ENCODE results near the gene PCSK2.
"Not testable (repeated sequence)": the region's sequence is repeated elsewhere in the genome, so short reads cannot be mapped to it uniquely, and the experiment has no call there.

Gene PCSK2, protein sequence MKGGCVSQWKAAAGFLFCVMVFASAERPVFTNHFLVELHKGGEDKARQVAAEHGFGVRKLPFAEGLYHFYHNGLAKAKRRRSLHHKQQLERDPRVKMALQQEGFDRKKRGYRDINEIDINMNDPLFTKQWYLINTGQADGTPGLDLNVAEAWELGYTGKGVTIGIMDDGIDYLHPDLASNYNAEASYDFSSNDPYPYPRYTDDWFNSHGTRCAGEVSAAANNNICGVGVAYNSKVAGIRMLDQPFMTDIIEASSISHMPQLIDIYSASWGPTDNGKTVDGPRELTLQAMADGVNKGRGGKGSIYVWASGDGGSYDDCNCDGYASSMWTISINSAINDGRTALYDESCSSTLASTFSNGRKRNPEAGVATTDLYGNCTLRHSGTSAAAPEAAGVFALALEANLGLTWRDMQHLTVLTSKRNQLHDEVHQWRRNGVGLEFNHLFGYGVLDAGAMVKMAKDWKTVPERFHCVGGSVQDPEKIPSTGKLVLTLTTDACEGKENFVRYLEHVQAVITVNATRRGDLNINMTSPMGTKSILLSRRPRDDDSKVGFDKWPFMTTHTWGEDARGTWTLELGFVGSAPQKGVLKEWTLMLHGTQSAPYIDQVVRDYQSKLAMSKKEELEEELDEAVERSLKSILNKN

DNA sequence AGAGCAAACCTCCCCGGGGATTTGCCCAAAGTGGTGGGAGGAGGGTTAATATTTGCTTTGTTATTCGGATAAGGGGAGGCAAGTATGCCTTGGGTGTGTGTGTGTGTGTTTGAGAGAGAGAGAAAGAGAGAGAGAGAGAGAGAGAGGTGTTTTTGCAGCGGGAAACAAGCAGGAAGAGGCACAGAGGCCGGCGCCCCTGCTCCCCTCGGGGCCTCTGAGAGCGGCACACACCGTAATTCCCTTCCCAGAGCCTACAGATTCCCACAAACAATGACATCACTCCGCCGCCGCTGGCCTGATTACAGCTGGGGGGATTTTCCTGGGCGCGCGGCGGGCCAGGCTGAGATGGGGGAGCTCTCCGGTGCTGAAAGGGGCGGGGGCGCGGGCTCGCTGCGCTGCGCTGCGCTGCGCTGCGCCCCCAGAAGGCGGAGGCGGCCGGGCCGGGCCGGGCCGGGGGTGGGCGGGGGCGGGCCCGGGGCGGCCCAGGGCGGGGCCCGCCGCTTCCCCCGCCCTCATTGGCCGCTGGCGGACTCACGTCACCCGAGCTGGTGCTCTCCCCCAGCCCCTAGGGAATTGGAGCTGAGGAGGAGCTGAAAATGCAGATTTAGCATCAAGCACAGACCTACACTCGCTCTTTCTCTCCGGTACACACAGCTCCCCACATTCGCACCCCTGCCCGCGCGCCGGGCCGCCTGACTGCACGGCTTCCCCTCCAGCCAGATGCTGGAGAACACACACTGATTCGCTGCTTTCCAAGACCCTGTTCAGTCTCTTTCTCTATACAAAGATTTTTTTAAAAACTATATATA lies at the start of gene PCSK2:
PCSK2 (plus strand) TSS at position 631 of the 809 bp plus-strand sequence. CDS start 266 bp downstream, outside the sequence.
- H3K4me1 Mint-ChIP-seq (ENCODE audit: low read depth), result no peaks in the 10 kb centered on the region
- intact Hi-C loops (cut with micrococcal nuclease), result no loop called here
- H3K9me3 Mint-ChIP-seq, result no peaks in the 10 kb centered on the region
- H3K27ac Mint-ChIP-seq, result no peak within 1 kb of the TSS
- H3K4me3 Mint-ChIP-seq, result no peak within 1 kb of the TSS
- H3K27me3 Mint-ChIP-seq, result peaks cover 51% of the 10 kb centered on the region
- no peaks in the 10 kb centered on the region for H3K36me3 Mint-ChIP-seq (ENCODE audit: low read depth)

DNA sequence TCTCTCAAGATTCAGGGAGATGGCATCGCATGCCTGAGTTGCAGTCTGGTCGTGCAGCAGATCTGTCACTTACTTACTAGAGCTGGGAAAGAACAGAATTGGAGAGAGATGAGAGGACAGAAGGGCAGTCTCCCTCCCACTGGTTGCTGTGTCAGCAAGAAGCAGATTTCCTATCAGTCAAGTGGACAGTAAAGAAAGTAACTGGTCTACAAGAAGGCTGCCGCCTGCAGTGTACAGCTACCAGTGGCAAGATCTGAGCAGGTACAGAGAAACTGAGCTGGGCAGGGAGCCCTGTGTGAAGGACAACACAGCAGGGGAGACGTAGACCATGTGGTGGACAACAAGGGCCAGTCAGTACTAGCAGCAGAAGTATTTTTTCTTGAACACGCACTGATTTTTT lies 49.5 kb upstream of the PCSK2 start:
- Mint-ChIP-seq H3K27me3 (no peaks in the 10 kb centered on the region), H3K27ac (no peak overlapping the region), H3K36me3 (ENCODE audit: low read depth) (no peaks in the 10 kb centered on the region), H3K9me3 (peaks cover 31% of the 10 kb centered on the region), H3K4me3 (no peak overlapping the region), H3K4me1 (ENCODE audit: low read depth) (no peaks in the 10 kb centered on the region)
- intact Hi-C loops (cut with micrococcal nuclease), result no loop called here

DNA sequence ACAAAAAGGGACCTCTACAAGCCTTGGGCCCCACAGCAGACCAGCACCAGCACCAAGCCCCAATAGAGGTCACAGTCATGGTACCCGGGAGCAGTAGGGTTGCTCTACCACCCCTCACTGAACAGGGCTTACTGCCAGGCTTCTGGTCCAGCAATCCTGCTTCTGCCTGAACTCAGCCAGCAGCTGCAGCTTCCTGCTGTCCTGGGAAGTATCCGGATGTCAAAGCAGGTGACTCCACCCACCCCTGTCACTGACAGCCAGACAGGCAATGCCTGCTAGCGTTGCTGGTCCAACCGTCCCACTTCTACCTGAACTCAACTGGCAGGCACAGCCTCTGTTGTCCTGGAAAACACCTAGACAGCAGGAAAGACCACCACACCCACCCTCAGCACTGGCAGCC lies 47.0 kb upstream of the PCSK2 start:
- H3K36me3 Mint-ChIP-seq (ENCODE audit: low read depth), result no peaks in the 10 kb centered on the region
- H3K27ac Mint-ChIP-seq, result no peak overlapping the region
- H3K4me3 Mint-ChIP-seq, result no peak overlapping the region
- intact Hi-C loops (cut with micrococcal nuclease), result no loop called here
- peaks cover 53% of the 10 kb centered on the region for H3K9me3 Mint-ChIP-seq
- H3K4me1 Mint-ChIP-seq (ENCODE audit: low read depth), result no peaks in the 10 kb centered on the region
- no peaks in the 10 kb centered on the region for H3K27me3 Mint-ChIP-seq

DNA sequence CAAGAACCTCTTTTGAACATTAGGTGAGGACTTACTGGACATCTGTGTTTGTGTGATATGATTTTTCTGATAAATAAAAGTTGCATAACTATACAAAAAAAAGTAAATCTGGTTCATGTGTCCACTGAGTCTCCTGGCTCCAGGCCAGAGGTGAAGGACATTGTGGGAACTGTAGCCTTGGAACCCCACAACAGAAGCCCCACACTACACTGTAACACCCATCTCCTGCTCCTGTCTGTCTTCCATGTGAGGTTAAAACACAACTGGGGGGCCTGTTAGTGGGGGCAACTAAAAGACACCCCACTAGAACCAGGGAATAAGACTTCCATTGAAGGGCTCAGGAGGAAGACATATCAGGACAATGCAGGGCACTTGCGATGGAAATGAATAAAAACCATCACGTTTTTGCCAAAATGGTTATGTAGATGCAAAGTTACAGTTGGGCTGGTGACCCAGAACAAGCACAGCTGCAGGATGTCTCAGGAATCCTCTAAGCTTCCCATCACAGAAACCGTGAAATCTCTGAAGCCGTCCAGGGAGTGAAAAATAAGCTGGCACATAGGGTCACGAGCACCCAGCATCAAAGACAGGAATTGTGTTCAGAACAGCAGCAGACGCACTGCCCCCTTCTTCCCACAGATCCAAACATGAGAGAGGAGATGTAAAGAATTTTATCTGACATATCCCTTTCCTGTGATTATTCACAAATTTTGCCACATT lies 36.7 kb upstream of the PCSK2 start:
- peaks cover 6% of the 10 kb centered on the region for H3K9me3 Mint-ChIP-seq
- no peak overlapping the region for H3K27ac Mint-ChIP-seq
- no peaks in the 10 kb centered on the region for H3K27me3 Mint-ChIP-seq
- no peak overlapping the region for H3K4me3 Mint-ChIP-seq
- no peaks in the 10 kb centered on the region for H3K36me3 Mint-ChIP-seq (ENCODE audit: low read depth)
- intact Hi-C loops (cut with micrococcal nuclease), result no loop called here
- no peaks in the 10 kb centered on the region for H3K4me1 Mint-ChIP-seq (ENCODE audit: low read depth)

DNA sequence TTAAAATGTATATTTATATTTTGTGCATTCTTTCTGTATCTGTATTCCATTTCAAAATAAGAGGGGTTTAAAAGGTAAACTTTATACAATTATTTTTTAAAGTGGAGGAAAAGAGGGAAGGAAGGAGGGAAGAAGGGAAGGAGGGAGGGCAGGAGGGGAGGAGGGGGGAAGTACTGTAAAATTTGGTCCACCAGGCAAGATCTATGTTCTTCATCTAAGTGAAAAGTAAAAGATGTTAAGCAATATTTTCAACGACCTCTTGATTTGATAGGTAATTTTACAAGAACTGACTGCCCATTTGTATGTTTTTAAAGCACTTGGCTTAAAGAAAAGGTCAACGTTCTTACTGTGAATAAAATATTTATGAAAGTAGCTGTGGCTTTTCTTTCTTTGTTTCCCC lies 29.8 kb upstream of the PCSK2 start:
- intact Hi-C loops (cut with micrococcal nuclease), result no loop called here
- H3K27ac Mint-ChIP-seq, result no peak overlapping the region

DNA sequence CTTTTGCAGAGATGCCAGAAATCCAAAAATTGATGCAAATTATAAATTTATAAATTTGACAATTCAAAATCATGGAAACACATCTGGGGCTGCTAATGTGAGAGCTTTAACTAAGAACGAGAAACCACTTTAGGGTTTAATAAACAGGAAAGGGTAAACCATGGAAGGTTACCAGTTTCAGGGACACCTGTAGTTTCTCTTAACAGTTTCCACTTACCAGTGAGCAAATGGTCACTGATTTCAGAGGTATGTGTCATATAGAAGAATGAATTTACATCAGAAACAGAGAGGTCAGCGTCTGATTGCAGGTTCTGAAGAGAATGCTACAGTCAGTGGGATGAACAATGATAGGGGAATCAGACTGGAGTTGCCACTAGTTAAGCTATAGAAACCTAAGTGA lies 24.8 kb upstream of the PCSK2 start:
- no peaks in the 10 kb centered on the region for H3K36me3 Mint-ChIP-seq (ENCODE audit: low read depth)
- intact Hi-C loops (cut with micrococcal nuclease), result no loop called here
- H3K4me3 Mint-ChIP-seq, result no peak overlapping the region
- no peaks in the 10 kb centered on the region for H3K27me3 Mint-ChIP-seq
- H3K9me3 Mint-ChIP-seq, result no peaks in the 10 kb centered on the region
- no peak overlapping the region for H3K27ac Mint-ChIP-seq
- H3K4me1 Mint-ChIP-seq (ENCODE audit: low read depth), result no peaks in the 10 kb centered on the region

More for the DNA sequence above, 29.8 kb upstream of the PCSK2 start:
- Mint-ChIP-seq H3K36me3 (ENCODE audit: low read depth) (no peaks in the 10 kb centered on the region), H3K4me1 (ENCODE audit: low read depth) (no peaks in the 10 kb centered on the region), H3K9me3 (no peaks in the 10 kb centered on the region), H3K4me3 (no peak overlapping the region), H3K27me3 (no peaks in the 10 kb centered on the region)

DNA sequence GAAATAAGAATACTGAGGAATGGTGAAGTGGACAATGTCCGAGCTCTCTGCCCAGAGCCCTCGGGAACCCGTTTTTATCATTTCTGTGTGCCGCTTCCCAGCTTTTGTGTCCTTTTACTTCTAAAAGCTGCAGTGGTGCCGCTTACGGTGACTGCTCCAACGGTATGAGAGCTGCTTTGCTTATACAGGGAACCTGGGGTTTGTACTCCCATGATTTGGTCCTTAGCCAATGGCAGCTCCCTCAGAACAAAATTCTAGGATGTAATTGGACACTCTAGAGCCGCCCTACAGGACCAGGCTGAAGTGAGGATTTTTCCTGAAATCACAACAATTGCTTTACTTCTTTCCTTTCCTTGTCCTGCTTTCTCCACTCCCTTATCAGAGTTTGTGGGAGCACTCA lies 24.2 kb upstream of the PCSK2 start:
- Mint-ChIP-seq H3K36me3 (ENCODE audit: low read depth) (no peaks in the 10 kb centered on the region), H3K9me3 (no peaks in the 10 kb centered on the region), H3K27me3 (no peaks in the 10 kb centered on the region), H3K4me3 (no peak overlapping the region), H3K27ac (no peak overlapping the region), H3K4me1 (ENCODE audit: low read depth) (no peaks in the 10 kb centered on the region)
- intact Hi-C loops (cut with micrococcal nuclease), result no loop called here

DNA sequence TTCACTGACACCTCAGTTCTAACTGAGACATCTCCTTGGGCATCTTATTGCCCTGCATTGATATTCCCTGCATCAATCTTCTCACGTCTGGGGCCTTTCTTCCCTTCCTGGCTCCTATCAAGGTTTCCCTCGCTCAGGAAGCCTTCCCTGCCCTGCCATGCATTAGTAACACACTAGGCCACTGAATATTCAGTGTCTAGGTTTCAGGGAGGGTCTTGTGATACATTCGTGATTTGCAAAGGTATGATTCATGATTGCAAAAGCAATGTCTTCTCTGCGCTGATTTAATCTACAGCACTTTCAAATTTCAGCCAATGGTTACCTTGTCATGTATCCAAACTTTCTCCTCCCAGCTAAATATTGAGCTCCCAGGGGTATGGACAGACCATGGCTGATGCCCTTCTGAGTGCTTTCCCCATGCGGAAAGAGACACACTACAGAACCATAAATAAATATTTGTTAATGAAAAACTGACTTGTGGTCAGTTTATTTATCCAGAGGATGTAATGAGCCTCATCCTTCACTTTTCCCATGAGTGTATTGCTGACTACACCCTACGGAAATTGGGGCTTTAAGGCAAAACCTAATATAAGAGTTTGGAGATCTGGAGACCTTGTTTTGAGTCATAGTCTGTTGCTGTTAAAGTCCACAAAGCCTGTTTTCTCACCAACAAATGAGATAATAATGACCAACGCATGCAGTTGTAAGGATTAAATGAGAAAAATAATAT lies 21.6 kb upstream of the PCSK2 start:
- H3K36me3 Mint-ChIP-seq (ENCODE audit: low read depth), result no peaks in the 10 kb centered on the region
- no peak overlapping the region for H3K27ac Mint-ChIP-seq
- no peaks in the 10 kb centered on the region for H3K4me1 Mint-ChIP-seq (ENCODE audit: low read depth)
- H3K27me3 Mint-ChIP-seq, result no peaks in the 10 kb centered on the region
- intact Hi-C loops (cut with micrococcal nuclease), result no loop called here
- H3K4me3 Mint-ChIP-seq, result no peak overlapping the region
- H3K9me3 Mint-ChIP-seq, result peaks cover 6% of the 10 kb centered on the region

DNA sequence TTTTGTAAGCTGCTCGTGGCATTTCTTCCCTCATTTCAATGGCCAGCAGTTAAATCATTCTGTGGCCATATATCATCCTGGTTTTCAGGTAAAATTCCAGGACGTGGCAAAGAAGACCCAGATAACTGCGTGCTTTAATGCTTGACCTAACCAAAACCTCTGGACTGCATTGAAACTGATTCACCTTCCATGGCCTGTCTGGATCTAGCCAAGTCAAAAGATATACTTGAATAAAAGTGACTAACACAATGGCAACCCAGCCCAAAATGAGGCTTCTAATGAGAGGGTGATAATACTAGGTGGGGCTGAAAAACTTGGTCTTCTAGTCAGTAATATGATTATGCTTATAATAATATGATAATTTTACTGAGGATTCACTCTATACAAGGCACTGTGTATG lies 16.5 kb upstream of the PCSK2 start:
- H3K27me3 Mint-ChIP-seq, result no peaks in the 10 kb centered on the region
- no peaks in the 10 kb centered on the region for H3K36me3 Mint-ChIP-seq (ENCODE audit: low read depth)
- H3K9me3 Mint-ChIP-seq, result peaks cover 7% of the 10 kb centered on the region
- H3K4me3 Mint-ChIP-seq, result no peak overlapping the region
- H3K27ac Mint-ChIP-seq, result no peak overlapping the region
- H3K4me1 Mint-ChIP-seq (ENCODE audit: low read depth), result no peaks in the 10 kb centered on the region
- intact Hi-C loops (cut with micrococcal nuclease), result no loop called here

DNA sequence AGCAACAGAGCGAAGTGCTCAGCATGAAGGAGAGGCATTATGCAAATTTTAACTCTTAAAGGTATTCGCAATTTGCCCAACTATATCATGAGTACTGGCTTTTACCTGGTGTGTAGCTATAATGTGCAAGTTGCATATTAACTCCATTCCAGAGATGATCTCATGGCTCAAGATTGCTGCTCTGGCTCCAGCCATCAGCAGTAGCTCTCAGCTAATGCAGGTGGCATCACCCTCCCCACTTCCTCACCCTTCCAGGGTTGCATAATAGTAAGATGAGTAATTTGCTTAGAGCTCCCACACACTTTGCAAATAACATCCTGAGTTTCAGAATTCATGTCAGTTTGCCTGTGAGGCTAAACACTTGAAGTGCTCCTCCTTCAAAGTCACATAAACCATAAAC lies 15.9 kb upstream of the PCSK2 start:
- intact Hi-C loops (cut with micrococcal nuclease), result no loop called here
- H3K27me3 Mint-ChIP-seq, result no peaks in the 10 kb centered on the region
- H3K4me1 Mint-ChIP-seq (ENCODE audit: low read depth), result no peaks in the 10 kb centered on the region

DNA sequence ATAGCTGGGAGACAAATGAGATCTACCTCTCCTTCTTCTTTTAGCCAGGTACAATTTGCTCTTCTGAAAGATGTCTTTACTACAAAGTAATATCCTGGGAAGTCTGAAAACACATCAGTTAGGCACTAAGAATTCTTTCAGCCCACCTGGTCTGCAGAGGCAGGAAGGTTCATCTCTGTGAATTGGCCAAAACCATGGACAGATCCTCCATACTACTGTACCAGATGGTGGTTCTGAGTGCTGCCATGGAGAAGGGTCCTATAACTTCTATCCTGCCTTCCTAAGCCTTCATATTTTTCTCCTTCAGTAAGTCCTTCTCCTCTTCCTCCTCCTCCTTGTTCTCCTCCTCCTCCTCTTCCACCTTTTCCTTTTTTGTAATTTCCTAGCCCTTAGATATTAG lies 11.7 kb upstream of the PCSK2 start:
- Mint-ChIP-seq H3K9me3 (peaks cover 2% of the 10 kb centered on the region), H3K4me1 (ENCODE audit: low read depth) (no peaks in the 10 kb centered on the region), H3K27me3 (no peaks in the 10 kb centered on the region), H3K36me3 (ENCODE audit: low read depth) (no peaks in the 10 kb centered on the region), H3K27ac (no peak overlapping the region), H3K4me3 (no peak overlapping the region)
- intact Hi-C loops (cut with micrococcal nuclease), result no loop called here

More for the DNA sequence above, 15.9 kb upstream of the PCSK2 start:
- Mint-ChIP-seq H3K27ac (no peak overlapping the region), H3K4me3 (no peak overlapping the region), H3K36me3 (ENCODE audit: low read depth) (no peaks in the 10 kb centered on the region), H3K9me3 (peaks cover 7% of the 10 kb centered on the region)

DNA sequence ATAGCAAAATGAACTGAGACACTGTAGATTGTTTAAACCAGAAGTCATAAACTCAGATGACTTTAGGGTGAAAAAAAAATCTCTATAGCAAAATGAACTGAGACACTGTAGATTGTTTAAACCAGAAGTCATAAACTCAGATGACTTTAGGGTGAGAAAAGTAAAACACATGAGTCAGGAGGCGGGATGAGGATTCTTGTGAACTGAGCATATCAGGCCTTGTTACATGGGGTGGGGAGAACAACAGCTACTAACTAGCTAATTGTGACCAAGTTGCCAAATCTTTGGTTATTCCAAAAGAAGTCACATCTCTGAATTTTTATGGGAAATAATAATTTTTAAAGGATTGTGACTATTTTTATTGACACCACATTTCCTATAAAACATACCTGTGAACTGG lies 7.0 kb upstream of the PCSK2 start:
- H3K27ac Mint-ChIP-seq; H3K4me1 Mint-ChIP-seq (ENCODE audit: low read depth); H3K36me3 Mint-ChIP-seq (ENCODE audit: low read depth); H3K27me3 Mint-ChIP-seq; intact Hi-C loops (cut with micrococcal nuclease); H3K9me3 Mint-ChIP-seq; H3K4me3 Mint-ChIP-seq: not testable (repeated sequence)

DNA sequence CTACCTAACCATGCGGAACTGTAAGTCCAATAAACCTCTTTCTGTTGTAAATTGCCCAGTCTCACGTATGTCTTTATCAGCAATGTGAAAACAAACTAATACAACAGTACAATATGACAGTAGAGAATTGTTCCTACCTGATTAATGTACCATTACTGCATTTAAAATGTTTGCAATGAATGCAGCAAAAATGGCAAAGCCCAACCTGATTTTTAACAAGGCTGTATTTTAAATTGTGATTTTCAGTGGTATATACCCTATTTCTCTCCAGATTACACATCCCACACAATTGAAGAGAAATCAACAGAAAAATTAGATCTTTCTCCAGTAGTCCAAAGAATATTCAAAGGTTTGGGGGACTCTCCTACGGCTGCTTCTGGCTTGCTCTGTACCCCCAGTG lies 3.3 kb upstream of the PCSK2 start:
- no peak overlapping the region for H3K27ac Mint-ChIP-seq
- no peaks in the 10 kb centered on the region for H3K36me3 Mint-ChIP-seq (ENCODE audit: low read depth)
- peaks cover 37% of the 10 kb centered on the region for H3K27me3 Mint-ChIP-seq
- H3K4me3 Mint-ChIP-seq, result no peak overlapping the region
- no peaks in the 10 kb centered on the region for H3K4me1 Mint-ChIP-seq (ENCODE audit: low read depth)
- H3K9me3 Mint-ChIP-seq, result no peaks in the 10 kb centered on the region
- intact Hi-C loops (cut with micrococcal nuclease), result no loop called here
